NCI-H2081 (cell line): ENCODE results near the gene EXTL1.

ENCODE experiments used
- DNase-seq, 2 experiments: peaks; one replicate each; lab custom pipeline; 2025; lab: John Stamatoyannopoulos, UW

Gene EXTL1

GRCh38 chr1:25997828-25998761 lies 23.5 kb upstream of the EXTL1 start, which contains the start of gene PAFAH2:
PAFAH2 (minus strand) TSS chr1:25998063; CDS start chr1:25990816, 7,247 bp downstream.
- peak; percentile 98 to 99 for DNase-seq

GRCh38 chr1:25999041-25999800 lies 22.4 kb upstream of the EXTL1 start:
- DNase-seq, result no peak

GRCh38 chr1:26003262-26003661 lies 18.3 kb upstream of the EXTL1 start:
- no peak for DNase-seq

GRCh38 chr1:26003756-26004155 lies 17.8 kb upstream of the EXTL1 start:
- DNase-seq, result no peak

- DNase-seq, result no peak
These were observed 16.0 kb upstream of the EXTL1 start for GRCh38 chr1:26005434-26006105.

- no peak for DNase-seq
These were observed 14.9 kb upstream of the EXTL1 start for GRCh38 chr1:26006710-26007109.

GRCh38 chr1:26009796-26010447 lies 11.7 kb upstream of the EXTL1 start:
- peak in 1 of 2 experiments; percentile 10 for DNase-seq

- DNase-seq, result no peak
These were observed 10.8 kb upstream of the EXTL1 start for GRCh38 chr1:26010825-26011224.

GRCh38 chr1:26012864-26013263 lies 8.7 kb upstream of the EXTL1 start:
- peak in 1 of 2 experiments; percentile 63 for DNase-seq

- no peak for DNase-seq
These were observed 7.4 kb upstream of the EXTL1 start for GRCh38 chr1:26014179-26014578.

- DNase-seq, result no peak
These were observed 6.2 kb upstream of the EXTL1 start for GRCh38 chr1:26015358-26015757.

GRCh38 chr1:26016258-26016952 lies 5.2 kb upstream of the EXTL1 start:
- no peak for DNase-seq

GRCh38 chr1:26016953-26017545 lies 4.5 kb upstream of the EXTL1 start:
- no peak for DNase-seq

GRCh38 chr1:26017606-26018005 lies 4.0 kb upstream of the EXTL1 start:
- no peak for DNase-seq

- DNase-seq, result no peak
These were observed 1.8 kb upstream of the EXTL1 start for GRCh38 chr1:26019641-26020315.

GRCh38 chr1:26020330-26020768 lies 1.2 kb upstream of the EXTL1 start:
- DNase-seq, result no peak

GRCh38 chr1:26020941-26021646 lies 481 bp upstream of the EXTL1 start:
- DNase-seq, result no peak

GRCh38 chr1:26022404-26022779 lies 817 bp downstream of the EXTL1 start:
- DNase-seq, result no peak

- DNase-seq, result no peak
These were observed 1.4 kb downstream of the EXTL1 start for GRCh38 chr1:26023009-26023408.

GRCh38 chr1:26023826-26024225 lies 2.3 kb downstream of the EXTL1 start:
- no peak for DNase-seq
